ENCODE results near the gene TESMIN. TPM values are rescaled to one million over a fixed set of nuclear protein-coding genes. Genes with fewer than 3 reads are reported as not detected.
A peak's percentile ranks its signal among the peaks of the same experiment; 100 is the strongest.

TESMIN gene
- total RNA-seq, 2 experiments from 2014 or later = 12.3 to 13.8 TPM

- Mint-ChIP-seq H3K27me3 (no peaks in the 10 kb centered on the region), H3K27ac (no peak overlapping the region), H3K9me3 (no peaks in the 10 kb centered on the region), H3K4me3 (peak overlapping the region; percentile 64), H3K36me3 (ENCODE audit: low read depth) (peaks cover 19% of the 10 kb centered on the region), H3K4me1 (peaks cover 11% of the 10 kb centered on the region)
- ChIA-PET CTCF (no interaction called here), POLR2A (no interaction called here)
- DNase-seq = no peak
Observed at GRCh38 chr11:68750195-68751003, 921 bp downstream of the TESMIN start.

GRCh38 chr11:68749229-68750123 is 1.8 kb downstream of the TESMIN start:
- ChIA-PET CTCF (interaction anchor here (1.5 kb wide), 1 partner anchor 95 kb away, joined by 5 read pairs; no protein-coding TSS in a partner anchor), POLR2A (no interaction called here)
- Mint-ChIP-seq H3K9me3 (no peaks in the 10 kb centered on the region), H3K27me3 (no peaks in the 10 kb centered on the region), H3K4me1 (peaks cover 11% of the 10 kb centered on the region), H3K36me3 (ENCODE audit: low read depth) (peaks cover 14% of the 10 kb centered on the region), H3K27ac (no peak overlapping the region), H3K4me3 (peak overlapping the region; percentile 64)
- DNase-seq = no peak

GRCh38 chr11:68748061-68748460 is 3.3 kb downstream of the TESMIN start:
- no peak for DNase-seq
- H3K36me3 Mint-ChIP-seq (ENCODE audit: low read depth) = peaks cover 14% of the 10 kb centered on the region
- ChIA-PET POLR2A (no interaction called here), CTCF (interaction anchor here (1.2 to 1.5 kb wide), 2 partner anchors 13 to 96 kb away, joined by 3 to 5 read pairs; no protein-coding TSS in a partner anchor)
- H3K4me3 Mint-ChIP-seq = no peak overlapping the region
- peaks cover 11% of the 10 kb centered on the region for H3K4me1 Mint-ChIP-seq
- no peaks in the 10 kb centered on the region for H3K9me3 Mint-ChIP-seq
- H3K27ac Mint-ChIP-seq = no peak overlapping the region
- no peaks in the 10 kb centered on the region for H3K27me3 Mint-ChIP-seq

- Mint-ChIP-seq H3K27me3 (no peaks in the 10 kb centered on the region), H3K4me3 (no peak overlapping the region), H3K9me3 (no peaks in the 10 kb centered on the region), H3K27ac (no peak overlapping the region), H3K4me1 (no peaks in the 10 kb centered on the region), H3K36me3 (ENCODE audit: low read depth) (peaks cover 14% of the 10 kb centered on the region)
- ChIA-PET CTCF (no interaction called here), POLR2A (no interaction called here)
- no peak for DNase-seq
Observed at GRCh38 chr11:68743539-68743938, 7.8 kb downstream of the TESMIN start.

- ChIA-PET CTCF (no interaction called here), POLR2A (no interaction called here)
- DNase-seq = no peak
- Mint-ChIP-seq H3K4me1 (no peaks in the 10 kb centered on the region), H3K27ac (no peak overlapping the region), H3K4me3 (no peak overlapping the region), H3K9me3 (no peaks in the 10 kb centered on the region), H3K36me3 (ENCODE audit: low read depth) (peaks cover 10% of the 10 kb centered on the region), H3K27me3 (no peaks in the 10 kb centered on the region)
Observed at GRCh38 chr11:68741463-68741862, 9.9 kb downstream of the TESMIN start.

GRCh38 chr11:68735646-68736045 is 15.7 kb downstream of the TESMIN start:
- no peak overlapping the region for H3K27ac Mint-ChIP-seq
- H3K27me3 Mint-ChIP-seq = no peaks in the 10 kb centered on the region
- no peaks in the 10 kb centered on the region for H3K4me1 Mint-ChIP-seq
- H3K4me3 Mint-ChIP-seq = no peak overlapping the region
- DNase-seq = no peak
- ChIA-PET POLR2A (no interaction called here), CTCF (no interaction called here)
- H3K9me3 Mint-ChIP-seq = no peaks in the 10 kb centered on the region
- no peaks in the 10 kb centered on the region for H3K36me3 Mint-ChIP-seq (ENCODE audit: low read depth)

GRCh38 chr11:68735125-68735524 is 16.2 kb downstream of the TESMIN start:
- ChIA-PET POLR2A (no interaction called here), CTCF (no interaction called here)
- Mint-ChIP-seq H3K4me3 (no peak overlapping the region), H3K27me3 (no peaks in the 10 kb centered on the region), H3K9me3 (no peaks in the 10 kb centered on the region), H3K27ac (no peak overlapping the region), H3K4me1 (no peaks in the 10 kb centered on the region), H3K36me3 (ENCODE audit: low read depth) (no peaks in the 10 kb centered on the region)
- no peak for DNase-seq

- Mint-ChIP-seq H3K27me3 (no peaks in the 10 kb centered on the region), H3K9me3 (no peaks in the 10 kb centered on the region), H3K4me1 (no peaks in the 10 kb centered on the region), H3K27ac (no peak overlapping the region), H3K4me3 (no peak overlapping the region), H3K36me3 (ENCODE audit: low read depth) (no peaks in the 10 kb centered on the region)
- ChIA-PET POLR2A (no interaction called here), CTCF (no interaction called here)
- no peak for DNase-seq
Observed at GRCh38 chr11:68734111-68734510, 17.2 kb downstream of the TESMIN start.

GRCh38 chr11:68727783-68728182 is 23.5 kb downstream of the TESMIN start:
- Mint-ChIP-seq H3K9me3 (no peaks in the 10 kb centered on the region), H3K27ac (no peak overlapping the region), H3K27me3 (peaks cover 9% of the 10 kb centered on the region), H3K36me3 (ENCODE audit: low read depth) (no peaks in the 10 kb centered on the region), H3K4me3 (no peak overlapping the region), H3K4me1 (no peaks in the 10 kb centered on the region)
- DNase-seq = no peak
- CTCF ChIA-PET = no interaction called here
- POLR2A ChIA-PET = no interaction called here

GRCh38 chr11:68724293-68724692 is 27.0 kb downstream of the TESMIN start:
- no peak overlapping the region for H3K4me3 Mint-ChIP-seq
- H3K27me3 Mint-ChIP-seq = peaks cover 18% of the 10 kb centered on the region
- H3K4me1 Mint-ChIP-seq = no peaks in the 10 kb centered on the region

GRCh38 chr11:68722143-68722542 is 29.2 kb downstream of the TESMIN start:
- Mint-ChIP-seq H3K4me3 (no peak overlapping the region), H3K36me3 (ENCODE audit: low read depth) (no peaks in the 10 kb centered on the region), H3K9me3 (peaks cover 3% of the 10 kb centered on the region), H3K4me1 (no peaks in the 10 kb centered on the region), H3K27me3 (peaks cover 14% of the 10 kb centered on the region), H3K27ac (no peak overlapping the region)
- ChIA-PET POLR2A (interaction anchor here (0.6 kb wide), 1 partner anchor 31 kb away, joined by 3 read pairs; no protein-coding TSS in a partner anchor), CTCF (no interaction called here)
- no peak for DNase-seq

More at GRCh38 chr11:68724293-68724692, 27.0 kb downstream of the TESMIN start:
- no peaks in the 10 kb centered on the region for H3K36me3 Mint-ChIP-seq (ENCODE audit: low read depth)
- ChIA-PET POLR2A (interaction anchor here (1.2 kb wide), 1 partner anchor 264 kb away, joined by 4 read pairs; the partner anchor contains the start of gene PPP6R3), CTCF (no interaction called here)
- H3K9me3 Mint-ChIP-seq = peaks cover 3% of the 10 kb centered on the region
- no peak overlapping the region for H3K27ac Mint-ChIP-seq
- DNase-seq = no peak

GRCh38 chr11:68721075-68721474 is 30.2 kb downstream of the TESMIN start:
- ChIA-PET POLR2A (no interaction called here), CTCF (no interaction called here)
- H3K27me3 Mint-ChIP-seq = peaks cover 14% of the 10 kb centered on the region
- no peaks in the 10 kb centered on the region for H3K36me3 Mint-ChIP-seq (ENCODE audit: low read depth)
- H3K4me3 Mint-ChIP-seq = no peak overlapping the region
- H3K9me3 Mint-ChIP-seq = peaks cover 3% of the 10 kb centered on the region
- H3K4me1 Mint-ChIP-seq = no peaks in the 10 kb centered on the region
- H3K27ac Mint-ChIP-seq = no peak overlapping the region
- DNase-seq = no peak

- Mint-ChIP-seq H3K9me3 (peaks cover 3% of the 10 kb centered on the region), H3K4me1 (no peaks in the 10 kb centered on the region), H3K27ac (no peak overlapping the region), H3K27me3 (peaks cover 8% of the 10 kb centered on the region), H3K4me3 (no peak overlapping the region), H3K36me3 (ENCODE audit: low read depth) (no peaks in the 10 kb centered on the region)
- ChIA-PET CTCF (no interaction called here), POLR2A (no interaction called here)
- no peak for DNase-seq
Observed at GRCh38 chr11:68715456-68716122, 35.7 kb downstream of the TESMIN start.
